GM12875 (cell line): ENCODE results near the gene CELF4.

Experiments used
- H3K4me3 ChIP-seq: one replicate; pipeline ENCODE4 v1.5.1; 2011; ENCODE audit warnings: low read depth, low read length, control low read depth
- TF ChIP-seq, protein P1 (sequence below): IDR thresholded peaks from 2 replicates; pipeline ENCODE4 v1.5.1; 2011; ENCODE audit warnings: low read depth, mild to moderate bottlenecking, control low read depth, inconsistent platforms, low read length, moderate library complexity, borderline replicate concordance; ENCODE audit not compliant: insufficient read depth

CELF4 gene

DNA sequence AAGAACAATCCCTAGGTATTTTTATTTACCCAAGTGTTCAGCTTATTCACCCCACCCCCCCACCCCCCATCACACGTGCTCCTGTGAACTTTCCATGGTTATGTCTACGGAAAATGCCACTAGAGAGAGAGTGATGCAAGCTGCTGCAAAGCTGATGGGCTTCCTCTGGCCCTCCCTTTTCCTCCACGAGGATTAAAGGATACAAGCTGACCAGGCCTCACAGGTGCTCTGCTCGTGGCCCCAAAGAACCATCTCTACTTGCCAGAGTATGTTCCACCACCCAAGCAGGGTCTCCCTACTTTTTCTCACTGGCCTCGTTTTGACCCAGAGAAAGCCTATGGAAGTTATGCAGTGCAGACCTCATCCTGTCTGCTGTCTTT, 342.6 kb downstream of the CELF4 start:
- TF ChIP-seq, protein P1, sequence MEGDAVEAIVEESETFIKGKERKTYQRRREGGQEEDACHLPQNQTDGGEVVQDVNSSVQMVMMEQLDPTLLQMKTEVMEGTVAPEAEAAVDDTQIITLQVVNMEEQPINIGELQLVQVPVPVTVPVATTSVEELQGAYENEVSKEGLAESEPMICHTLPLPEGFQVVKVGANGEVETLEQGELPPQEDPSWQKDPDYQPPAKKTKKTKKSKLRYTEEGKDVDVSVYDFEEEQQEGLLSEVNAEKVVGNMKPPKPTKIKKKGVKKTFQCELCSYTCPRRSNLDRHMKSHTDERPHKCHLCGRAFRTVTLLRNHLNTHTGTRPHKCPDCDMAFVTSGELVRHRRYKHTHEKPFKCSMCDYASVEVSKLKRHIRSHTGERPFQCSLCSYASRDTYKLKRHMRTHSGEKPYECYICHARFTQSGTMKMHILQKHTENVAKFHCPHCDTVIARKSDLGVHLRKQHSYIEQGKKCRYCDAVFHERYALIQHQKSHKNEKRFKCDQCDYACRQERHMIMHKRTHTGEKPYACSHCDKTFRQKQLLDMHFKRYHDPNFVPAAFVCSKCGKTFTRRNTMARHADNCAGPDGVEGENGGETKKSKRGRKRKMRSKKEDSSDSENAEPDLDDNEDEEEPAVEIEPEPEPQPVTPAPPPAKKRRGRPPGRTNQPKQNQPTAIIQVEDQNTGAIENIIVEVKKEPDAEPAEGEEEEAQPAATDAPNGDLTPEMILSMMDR, result no peak

GRCh38 chr18:37222354-37222998, 343.1 kb downstream of the CELF4 start:
- TF ChIP-seq, protein P1, result no peak
- H3K4me3 ChIP-seq, result no peak overlapping the region

More for the DNA sequence above, 342.6 kb downstream of the CELF4 start:
- no peak overlapping the region for H3K4me3 ChIP-seq

DNA sequence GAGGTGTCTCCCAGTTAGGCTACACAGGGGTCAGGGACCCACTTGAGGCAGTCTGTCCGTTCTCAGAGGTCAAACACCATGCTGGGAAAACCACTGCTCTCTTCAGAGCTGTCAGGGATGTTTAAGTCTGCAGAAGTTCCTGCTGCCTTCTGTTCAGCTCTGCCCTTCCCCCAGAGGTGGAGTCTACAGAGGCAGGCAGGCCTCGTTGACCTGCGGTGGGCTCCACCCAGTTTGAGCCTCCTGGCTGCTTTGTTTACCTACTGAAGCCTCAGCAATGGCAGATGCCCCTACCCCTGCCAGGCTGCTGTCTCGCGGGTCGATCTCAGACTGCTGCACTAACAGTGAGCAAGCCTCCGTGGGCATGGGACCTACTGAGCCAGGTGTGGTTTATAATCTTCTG, 346.3 kb downstream of the CELF4 start:
- TF ChIP-seq, protein P1, result no peak
- no peak overlapping the region for H3K4me3 ChIP-seq

DNA sequence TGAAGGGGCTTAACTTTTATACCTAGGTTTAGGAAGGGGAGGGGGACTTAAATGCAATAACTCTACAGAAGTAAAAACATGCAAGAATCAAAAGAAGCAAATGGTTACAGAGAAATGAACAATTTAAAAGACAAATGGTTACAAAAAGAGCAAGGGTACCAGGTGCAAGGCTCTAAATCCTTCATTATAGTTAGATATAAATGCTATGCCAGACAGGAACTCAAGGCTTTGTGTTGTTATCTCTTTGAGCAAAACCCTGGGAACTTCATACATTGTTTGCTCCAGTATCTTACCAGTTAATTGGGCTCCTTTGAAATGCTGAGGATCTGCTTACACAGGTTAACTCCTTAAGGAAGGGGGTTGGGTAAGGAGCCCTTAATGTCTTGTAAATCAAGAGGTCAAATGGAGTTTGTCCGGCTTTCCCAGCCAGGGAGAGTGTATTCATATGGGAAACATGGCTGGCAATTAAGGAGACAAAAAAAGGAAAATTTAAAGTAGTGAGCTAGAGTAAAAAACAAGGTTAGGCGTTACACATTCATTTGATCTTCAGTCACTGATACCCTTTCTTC, 347.5 kb downstream of the CELF4 start:
- no peak overlapping the region for H3K4me3 ChIP-seq
- TF ChIP-seq, protein P1, result no peak

DNA sequence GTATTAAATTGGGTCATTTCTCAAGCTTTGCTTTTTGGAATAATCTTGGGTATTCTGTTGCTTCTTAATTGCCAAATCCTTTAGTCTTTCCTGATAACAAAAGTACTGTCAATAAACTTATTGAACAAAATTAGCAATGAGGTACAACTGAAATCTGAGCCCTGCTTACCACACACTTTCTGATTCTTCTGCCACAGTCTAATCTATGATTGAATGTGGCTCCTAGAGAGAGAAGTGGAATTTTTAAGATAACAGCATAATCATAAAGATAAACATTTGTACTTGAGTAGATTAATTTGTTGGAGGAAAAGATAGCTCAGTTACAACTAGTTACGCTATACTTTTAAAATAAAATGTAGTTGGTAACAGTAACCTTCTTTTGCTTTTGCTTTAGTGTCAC, 354.8 kb downstream of the CELF4 start:
- TF ChIP-seq, protein P1, result no peak
- no peak overlapping the region for H3K4me3 ChIP-seq

- H3K4me3 ChIP-seq, result no peak overlapping the region
- TF ChIP-seq, protein P1, result no peak
Measured at GRCh38 chr18:37207343-37207742, 358.3 kb downstream of the CELF4 start.

- TF ChIP-seq, protein P1, result no peak
- H3K4me3 ChIP-seq, result no peak overlapping the region
Measured at GRCh38 chr18:37199741-37200140, 365.9 kb downstream of the CELF4 start.
